Measurements from ENCODE around the gene GDAP2.

Gene GDAP2

GRCh38 chr1:117929343-117930172 is at the start of gene GDAP2, which contains the start of gene WDR3:
Gene GDAP2 (minus strand): TSS chr1:117929621. CDS start chr1:117920357, 9,264 bp downstream.
Gene WDR3 (plus strand): TSS chr1:117929739. CDS start chr1:117933320, 3,581 bp downstream.
- Histone ChIP-seq H3K27ac (peak within 1 kb of the TSS; percentile 92), H3K9me3 (no peaks in the 10 kb centered on the region), H3K4me1 (ENCODE audit: control insufficient read depth in 1 of 2, insufficient read depth in 1 of 2, low read depth in 1 of 2, low read length in 1 of 2) (peaks cover 31 to 50% of the 10 kb centered on the region in 2 experiments), H3K4me3 (ENCODE audit: low read depth in 1 of 2, low read length in 1 of 2) (peak within 1 kb of the TSS; percentile 85 to 95), H3K36me3 (no peaks in the 10 kb centered on the region), H3K27me3 (no peaks in the 10 kb centered on the region)
- TF ChIP-seq, protein P1, sequence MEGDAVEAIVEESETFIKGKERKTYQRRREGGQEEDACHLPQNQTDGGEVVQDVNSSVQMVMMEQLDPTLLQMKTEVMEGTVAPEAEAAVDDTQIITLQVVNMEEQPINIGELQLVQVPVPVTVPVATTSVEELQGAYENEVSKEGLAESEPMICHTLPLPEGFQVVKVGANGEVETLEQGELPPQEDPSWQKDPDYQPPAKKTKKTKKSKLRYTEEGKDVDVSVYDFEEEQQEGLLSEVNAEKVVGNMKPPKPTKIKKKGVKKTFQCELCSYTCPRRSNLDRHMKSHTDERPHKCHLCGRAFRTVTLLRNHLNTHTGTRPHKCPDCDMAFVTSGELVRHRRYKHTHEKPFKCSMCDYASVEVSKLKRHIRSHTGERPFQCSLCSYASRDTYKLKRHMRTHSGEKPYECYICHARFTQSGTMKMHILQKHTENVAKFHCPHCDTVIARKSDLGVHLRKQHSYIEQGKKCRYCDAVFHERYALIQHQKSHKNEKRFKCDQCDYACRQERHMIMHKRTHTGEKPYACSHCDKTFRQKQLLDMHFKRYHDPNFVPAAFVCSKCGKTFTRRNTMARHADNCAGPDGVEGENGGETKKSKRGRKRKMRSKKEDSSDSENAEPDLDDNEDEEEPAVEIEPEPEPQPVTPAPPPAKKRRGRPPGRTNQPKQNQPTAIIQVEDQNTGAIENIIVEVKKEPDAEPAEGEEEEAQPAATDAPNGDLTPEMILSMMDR (IDR thresholded peaks at IDR 0.05): peak; percentile 7

DNA sequence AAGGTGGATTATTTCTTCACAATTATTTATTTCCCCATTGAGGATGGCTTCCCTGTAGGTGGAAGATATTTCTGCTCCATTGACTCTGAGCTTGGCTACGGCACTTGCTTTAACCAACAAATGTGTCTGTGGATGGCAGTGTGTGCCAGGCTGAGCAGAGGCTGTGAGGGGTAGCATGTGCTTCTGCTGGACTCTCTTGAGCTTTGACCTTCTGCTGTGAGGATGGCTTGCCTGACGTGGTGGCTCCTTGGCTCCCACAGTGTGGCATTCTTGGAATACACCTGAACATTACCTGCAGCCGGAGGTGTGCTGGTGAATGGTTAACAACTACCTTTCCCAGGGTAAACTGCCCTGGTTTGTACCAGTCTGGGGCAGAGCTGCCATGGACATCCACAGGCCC is 47.0 kb upstream of the GDAP2 start:
- Histone ChIP-seq H3K27ac (no peak overlapping the region), H3K4me3 (ENCODE audit: low read depth in 1 of 2, low read length in 1 of 2) (no peak overlapping the region), H3K9me3 (no peaks in the 10 kb centered on the region), H3K36me3 (no peaks in the 10 kb centered on the region), H3K27me3 (peaks cover 5% of the 10 kb centered on the region), H3K4me1 (ENCODE audit: control insufficient read depth in 1 of 2, insufficient read depth in 1 of 2, low read depth in 1 of 2, low read length in 1 of 2) (no peaks in the 10 kb centered on the region)
- TF ChIP-seq, protein P1 (IDR thresholded peaks at IDR 0.05): no peak

DNA sequence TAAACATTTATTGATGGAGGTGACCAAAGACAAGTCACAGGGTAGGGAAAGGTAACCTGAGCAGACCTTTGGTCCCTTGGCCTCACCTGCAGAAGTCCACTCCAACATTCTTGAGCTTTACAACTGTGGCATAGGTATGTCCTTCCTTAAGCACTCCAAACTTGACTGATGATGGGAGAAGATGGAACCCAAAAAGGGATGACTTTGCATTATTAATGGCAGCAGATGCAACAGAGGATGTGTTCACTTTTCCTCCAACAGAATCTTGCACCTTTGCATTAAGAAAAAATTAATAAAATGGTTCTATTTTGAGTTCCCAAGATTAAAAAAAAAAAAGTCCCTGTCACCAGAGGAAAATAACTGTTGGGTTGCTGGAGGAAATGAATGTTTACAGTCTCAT is 42.4 kb upstream of the GDAP2 start:
- H3K36me3 ChIP-seq: no peaks in the 10 kb centered on the region
- H3K4me3 ChIP-seq (ENCODE audit: low read depth in 1 of 2, low read length in 1 of 2): no peak overlapping the region
- H3K9me3 ChIP-seq: no peaks in the 10 kb centered on the region
- H3K4me1 ChIP-seq (ENCODE audit: control insufficient read depth in 1 of 2, insufficient read depth in 1 of 2, low read depth in 1 of 2, low read length in 1 of 2): no peaks in the 10 kb centered on the region
- H3K27me3 ChIP-seq: peaks cover 5% of the 10 kb centered on the region
- TF ChIP-seq, protein P1 (IDR thresholded peaks at IDR 0.05): no peak
- no peak overlapping the region for H3K27ac ChIP-seq

DNA sequence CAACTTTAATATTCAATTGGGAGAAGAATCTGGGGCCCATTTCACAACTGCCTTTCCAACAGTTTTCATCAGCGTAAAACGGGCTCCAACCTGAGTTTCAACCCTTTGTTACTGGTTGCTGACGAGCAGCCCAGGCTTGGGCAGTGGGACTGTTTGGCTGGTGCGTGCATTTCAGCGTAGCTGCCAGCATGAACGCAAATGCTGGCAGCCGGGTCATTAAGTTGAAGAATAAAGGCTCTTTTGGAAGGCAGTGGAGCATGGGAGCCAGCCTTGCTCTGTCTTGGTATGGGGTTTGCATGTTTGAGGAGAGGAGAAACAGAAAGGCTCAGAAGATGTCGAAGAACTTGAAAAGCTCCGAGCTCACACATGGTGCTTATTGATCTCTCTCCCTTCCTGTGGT is 40.8 kb upstream of the GDAP2 start:
- Histone ChIP-seq H3K4me1 (ENCODE audit: control insufficient read depth in 1 of 2, insufficient read depth in 1 of 2, low read depth in 1 of 2, low read length in 1 of 2) (no peaks in the 10 kb centered on the region), H3K27ac (no peak overlapping the region), H3K36me3 (no peaks in the 10 kb centered on the region), H3K4me3 (ENCODE audit: low read depth in 1 of 2, low read length in 1 of 2) (no peak overlapping the region), H3K9me3 (no peaks in the 10 kb centered on the region), H3K27me3 (peaks cover 5% of the 10 kb centered on the region)
- TF ChIP-seq, protein P1 (IDR thresholded peaks at IDR 0.05): no peak

GRCh38 chr1:117967881-117968280 is 38.5 kb upstream of the GDAP2 start:
- no peaks in the 10 kb centered on the region for H3K9me3 ChIP-seq
- TF ChIP-seq, protein P1 (IDR thresholded peaks at IDR 0.05): no peak
- H3K4me3 ChIP-seq (ENCODE audit: low read depth in 1 of 2, low read length in 1 of 2): no peak overlapping the region
- no peaks in the 10 kb centered on the region for H3K27me3 ChIP-seq
- H3K4me1 ChIP-seq (ENCODE audit: control insufficient read depth in 1 of 2, insufficient read depth in 1 of 2, low read depth in 1 of 2, low read length in 1 of 2): no peaks in the 10 kb centered on the region
- H3K27ac ChIP-seq: no peak overlapping the region
- no peaks in the 10 kb centered on the region for H3K36me3 ChIP-seq
